D721Med (cell line): ENCODE data around the gene PPP2R3B.

Source experiments
- DNase-seq: peaks from one replicate; pipeline ENCODE4 v3.0.0; 2011; ENCODE audit warnings: low spot score; ENCODE audit not compliant: insufficient read length
- FAIRE-seq: peaks from 2 replicates; lab custom pipeline; 2011; peaks lifted over from hg19 to GRCh38; lab: Jason Lieb, UNC
- TF ChIP-seq, protein P1 (sequence below): IDR thresholded peaks from 2 replicates; pipeline ENCODE4 v1.5.1; 2012; ENCODE audit warnings: mild to moderate bottlenecking, control low read depth; ENCODE audit not compliant: insufficient read depth; ENCODE audit errors: missing control alignments

PPP2R3B gene

DNA sequence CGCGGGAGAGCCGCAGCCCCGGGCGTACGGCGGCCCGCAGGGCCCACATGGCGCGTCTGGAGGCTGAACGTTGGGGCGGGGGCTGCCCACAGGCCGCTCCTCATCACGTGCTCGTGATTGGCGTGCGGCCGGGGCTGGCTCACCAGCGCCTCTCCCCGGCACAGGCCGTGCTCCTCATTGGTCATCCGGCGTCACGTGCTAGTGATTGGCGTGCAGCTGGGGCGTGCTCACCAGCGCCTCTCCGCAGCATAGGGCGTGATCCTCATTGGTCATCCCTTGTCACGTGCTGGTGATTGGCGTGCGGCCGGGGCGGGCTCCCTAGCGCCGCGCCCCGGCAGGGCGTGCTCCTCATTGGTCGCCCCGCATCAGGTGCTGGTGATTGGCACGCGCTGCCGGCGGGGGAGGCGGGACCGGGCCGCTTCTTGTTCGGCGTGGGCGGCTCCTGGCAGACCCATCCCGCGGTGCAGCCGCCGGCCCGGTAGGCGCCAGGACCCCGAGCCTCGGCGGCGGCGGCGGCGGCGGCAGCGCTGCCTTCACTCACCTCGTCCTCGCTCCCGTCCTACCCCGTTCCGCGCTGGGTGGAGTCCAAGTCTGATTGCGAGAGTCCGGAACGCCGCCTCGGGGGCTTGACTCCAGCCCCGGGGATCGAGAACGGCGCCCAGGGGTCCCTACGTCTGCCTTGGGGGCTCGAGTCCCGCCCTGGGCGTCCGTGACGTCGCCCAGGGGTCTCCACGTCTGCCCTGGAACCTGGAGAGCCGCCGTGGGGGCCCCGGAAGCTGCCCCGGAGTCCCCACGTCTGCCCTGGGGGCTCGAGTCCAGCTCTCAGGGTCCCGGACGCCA, 67.7 kb downstream of the PPP2R3B start, which contains the start of gene GTPBP6:
Gene GTPBP6 (minus strand): TSS at position 58 of the 840 bp plus-strand sequence. CDS start 9 bp downstream, at position 49.
- FAIRE-seq (no peak), DNase-seq (peak; percentile 28)
- TF ChIP-seq, protein P1, sequence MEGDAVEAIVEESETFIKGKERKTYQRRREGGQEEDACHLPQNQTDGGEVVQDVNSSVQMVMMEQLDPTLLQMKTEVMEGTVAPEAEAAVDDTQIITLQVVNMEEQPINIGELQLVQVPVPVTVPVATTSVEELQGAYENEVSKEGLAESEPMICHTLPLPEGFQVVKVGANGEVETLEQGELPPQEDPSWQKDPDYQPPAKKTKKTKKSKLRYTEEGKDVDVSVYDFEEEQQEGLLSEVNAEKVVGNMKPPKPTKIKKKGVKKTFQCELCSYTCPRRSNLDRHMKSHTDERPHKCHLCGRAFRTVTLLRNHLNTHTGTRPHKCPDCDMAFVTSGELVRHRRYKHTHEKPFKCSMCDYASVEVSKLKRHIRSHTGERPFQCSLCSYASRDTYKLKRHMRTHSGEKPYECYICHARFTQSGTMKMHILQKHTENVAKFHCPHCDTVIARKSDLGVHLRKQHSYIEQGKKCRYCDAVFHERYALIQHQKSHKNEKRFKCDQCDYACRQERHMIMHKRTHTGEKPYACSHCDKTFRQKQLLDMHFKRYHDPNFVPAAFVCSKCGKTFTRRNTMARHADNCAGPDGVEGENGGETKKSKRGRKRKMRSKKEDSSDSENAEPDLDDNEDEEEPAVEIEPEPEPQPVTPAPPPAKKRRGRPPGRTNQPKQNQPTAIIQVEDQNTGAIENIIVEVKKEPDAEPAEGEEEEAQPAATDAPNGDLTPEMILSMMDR = peak; percentile 9

DNA sequence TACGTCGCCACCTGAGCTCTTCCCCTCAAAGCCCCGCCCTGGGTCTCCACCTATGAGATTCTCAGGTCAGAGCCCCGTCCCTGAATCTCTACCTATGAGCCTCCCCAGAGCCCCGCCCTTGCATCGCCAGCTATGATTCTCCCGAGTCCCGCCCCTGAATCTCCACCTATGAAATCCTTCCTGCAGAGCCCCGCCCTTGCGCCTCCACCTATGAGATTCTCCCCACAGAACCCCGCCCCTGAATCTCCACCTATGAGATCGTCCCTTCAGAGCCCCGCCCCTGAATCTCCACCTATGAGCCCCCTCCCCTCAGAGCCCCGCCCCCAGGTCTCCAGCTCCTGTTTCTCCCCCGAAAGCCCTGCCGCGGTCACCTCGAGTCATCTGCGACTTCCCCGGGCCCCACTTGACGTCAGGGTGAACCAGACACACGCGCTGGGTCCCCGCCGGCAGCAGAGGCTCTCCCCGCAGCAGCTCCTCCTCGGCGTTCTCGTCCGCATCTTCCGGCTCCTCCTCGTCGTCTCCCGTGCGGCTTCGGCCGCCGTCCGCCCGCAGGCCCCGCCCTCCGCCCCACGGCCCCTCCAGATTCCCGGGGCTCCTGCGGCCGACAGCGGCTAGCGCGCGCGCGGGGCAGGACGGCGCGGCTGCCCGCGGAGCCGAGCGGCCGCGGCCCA, 68.5 kb downstream of the PPP2R3B start:
- DNase-seq (no peak), FAIRE-seq (no peak)

GRCh38 chrX:317424-318067, 69.2 kb downstream of the PPP2R3B start:
- TF ChIP-seq, protein P1 = no peak
- FAIRE-seq (no peak), DNase-seq (peak; percentile 66)

More for the DNA sequence above, 68.5 kb downstream of the PPP2R3B start:
- TF ChIP-seq, protein P1 = no peak

GRCh38 chrX:316351-317325, 70.1 kb downstream of the PPP2R3B start:
- TF ChIP-seq, protein P1 = no peak
- FAIRE-seq = no peak
- no peak for DNase-seq

- FAIRE-seq (no peak), DNase-seq (no peak)
- TF ChIP-seq, protein P1 = no peak
These were observed 71.7 kb downstream of the PPP2R3B start for GRCh38 chrX:314781-315595.
